SK-N-SH treated with all-trans-retinoic acid at 6 μM for 48 hours (cell line): ENCODE results near the gene GRIK3.

Source experiments
- ATAC-seq: fragments of 200-7000 bp; cut with Tn5 transposase; 3 replicates; pipeline ENCODE4 v1.9.1; 2020; ENCODE audit warnings: mild to moderate bottlenecking, moderate library complexity
- ARNTL ChIP-seq: fragments of 450-650 bp; formaldehyde crosslinking; IDR thresholded peaks from 2 replicates; pipeline ENCODE4 v1.5.0; 2020; ENCODE audit warnings: low read depth, mild to moderate bottlenecking, moderate library complexity, borderline replicate concordance
- BACH2 ChIP-seq: fragments of 250-450 bp; sonication (Bioruptor Pico); IDR thresholded peaks from 2 replicates; pipeline ENCODE4 v1.9.0; 2021; ENCODE audit warnings: mild to moderate bottlenecking, borderline replicate concordance
- CSDC2 ChIP-seq: fragments of 250-450 bp; sonication (Bioruptor Pico); IDR thresholded peaks from 2 replicates; pipeline ENCODE4 v1.5.0; 2020; ENCODE audit warnings: mild to moderate bottlenecking, moderate library complexity
- GLIS3 ChIP-seq: fragments of 250-450 bp; sonication (Bioruptor Pico); IDR thresholded peaks from 2 replicates; pipeline ENCODE4 v1.5.0; 2020; ENCODE audit warnings: mild to moderate bottlenecking, moderate library complexity
- ISL1 ChIP-seq: fragments of 250-450 bp; sonication (Bioruptor Pico); IDR thresholded peaks from 2 replicates; pipeline ENCODE4 v2.1.2; 2022; ENCODE audit warnings: mild to moderate bottlenecking, moderate library complexity
- OSR1 ChIP-seq: fragments of 250-450 bp; sonication (Bioruptor Pico); IDR thresholded peaks from 2 replicates; pipeline ENCODE4 v1.8.0; 2022; ENCODE audit warnings: moderate library complexity, mild to moderate bottlenecking, inconsistent platforms
- PPARA ChIP-seq: fragments of 250-450 bp; sonication (Bioruptor Pico); IDR thresholded peaks from 2 replicates; pipeline ENCODE4 v1.5.0; 2020; ENCODE audit warnings: mild to moderate bottlenecking, borderline replicate concordance
- RARB ChIP-seq: fragments of 250-450 bp; sonication (Bioruptor Pico); IDR thresholded peaks from 2 replicates; pipeline ENCODE4 v1.8.0; 2021; ENCODE audit warnings: mild to moderate bottlenecking, moderate library complexity
- SNAI2 ChIP-seq: fragments of 250-450 bp; sonication (Bioruptor Pico); IDR thresholded peaks from 2 replicates; pipeline ENCODE4 v1.5.0; 2020; ENCODE audit warnings: mild to moderate bottlenecking, moderate library complexity
- TCF4 ChIP-seq: fragments of 250-450 bp; sonication (Bioruptor Pico); IDR thresholded peaks from 2 replicates; pipeline ENCODE4 v1.8.0; 2021; ENCODE audit warnings: mild to moderate bottlenecking, moderate library complexity, borderline replicate concordance
- TOX ChIP-seq: fragments of 250-450 bp; sonication (Bioruptor Pico); IDR thresholded peaks from 2 replicates; pipeline ENCODE4 v1.8.0; 2021; ENCODE audit warnings: mild to moderate bottlenecking, moderate library complexity, borderline replicate concordance
- ZC3H10 ChIP-seq: fragments of 250-450 bp; sonication (Bioruptor Pico); IDR thresholded peaks from 2 replicates; pipeline ENCODE4 v1.5.1; 2021; ENCODE audit warnings: mild to moderate bottlenecking, moderate library complexity
- ZFP3 ChIP-seq: fragments of 250-450 bp; sonication (Bioruptor Pico); IDR thresholded peaks from 2 replicates; pipeline ENCODE4 v1.5.0; 2020; ENCODE audit warnings: mild to moderate bottlenecking, moderate library complexity
- ZFP30 ChIP-seq: fragments of 450-650 bp; formaldehyde crosslinking; IDR thresholded peaks from 2 replicates; pipeline ENCODE4 v1.5.0; 2022; ENCODE audit warnings: mild to moderate bottlenecking, moderate library complexity
- ZNF565 ChIP-seq: fragments of 450-650 bp; formaldehyde crosslinking; conservative IDR thresholded peaks from 2 replicates; pipeline ENCODE4 v1.5.0; 2020; ENCODE audit warnings: low read depth, mild to moderate bottlenecking, moderate library complexity
- ZNF70 ChIP-seq: fragments of 450-650 bp; formaldehyde crosslinking; IDR thresholded peaks from 2 replicates; pipeline ENCODE4 v1.5.0; 2020; ENCODE audit warnings: mild to moderate bottlenecking, moderate library complexity
- ZNF8 ChIP-seq: fragments of 450-650 bp; formaldehyde crosslinking; IDR thresholded peaks from 2 replicates; pipeline ENCODE4 v1.5.0; 2020; ENCODE audit warnings: mild to moderate bottlenecking, moderate library complexity
- TF ChIP-seq, protein P1 (sequence below): fragments of 250-450 bp; sonication (Bioruptor Pico); IDR thresholded peaks from 2 replicates; pipeline ENCODE4 v1.8.0; 2020; ENCODE audit warnings: mild to moderate bottlenecking, moderate library complexity, borderline replicate concordance
- TF ChIP-seq, protein P2 (sequence below): fragments of 250-450 bp; sonication (Bioruptor Pico); IDR thresholded peaks from 2 replicates; pipeline ENCODE4 v1.5.1; 2021; ENCODE audit warnings: mild to moderate bottlenecking, moderate library complexity
- TF ChIP-seq, protein P3 (sequence below): fragments of 250-450 bp; sonication (Bioruptor Pico); IDR thresholded peaks from 2 replicates; pipeline ENCODE4 v1.5.0; 2020; ENCODE audit warnings: mild to moderate bottlenecking, moderate library complexity
- TF ChIP-seq, protein P4 (sequence below): fragments of 250-450 bp; sonication (Bioruptor Pico); IDR thresholded peaks from 2 replicates; pipeline ENCODE4 v1.5.1; 2020; ENCODE audit warnings: low read depth, mild to moderate bottlenecking, moderate library complexity

The GRIK3 gene

DNA sequence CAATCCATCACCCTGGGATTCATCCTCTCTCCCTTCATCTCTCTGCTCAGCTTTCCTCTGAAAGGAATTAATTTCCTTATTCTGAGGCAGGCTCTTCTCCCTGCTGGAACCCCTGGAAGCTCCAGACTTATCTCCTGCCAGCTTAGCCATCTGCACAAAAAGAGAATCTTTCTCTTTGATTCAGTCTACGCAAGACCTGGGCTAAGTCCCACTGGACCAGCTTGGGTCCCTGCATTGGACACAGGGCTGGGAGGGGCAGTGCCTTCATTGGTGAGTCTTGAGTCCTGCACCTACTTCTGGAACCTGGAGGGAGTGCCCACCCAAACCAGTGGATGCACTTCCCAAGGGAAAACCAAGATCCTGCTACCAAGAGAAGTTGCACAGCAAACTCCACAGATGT lies 279.9 kb downstream of the GRIK3 start:
- no peak for ATAC-seq
- TF ChIP-seq ZNF8 (CRISPR knock-in tag) (no peak), SNAI2 (CRISPR knock-in tag) (no peak), TOX (no peak), RARB (CRISPR knock-in tag) (no peak), TCF4 (no peak), OSR1 (CRISPR knock-in tag) (no peak), ZFP30 (CRISPR knock-in tag) (no peak), ZC3H10 (CRISPR knock-in tag) (no peak), ISL1 (CRISPR knock-in tag) (no peak), BACH2 (CRISPR knock-in tag) (no peak), GLIS3 (CRISPR knock-in tag) (no peak), CSDC2 (CRISPR knock-in tag) (no peak), ZNF565 (CRISPR knock-in tag) (no peak), ARNTL (no peak), ZNF70 (CRISPR knock-in tag) (no peak)
- TF ChIP-seq, protein P1, sequence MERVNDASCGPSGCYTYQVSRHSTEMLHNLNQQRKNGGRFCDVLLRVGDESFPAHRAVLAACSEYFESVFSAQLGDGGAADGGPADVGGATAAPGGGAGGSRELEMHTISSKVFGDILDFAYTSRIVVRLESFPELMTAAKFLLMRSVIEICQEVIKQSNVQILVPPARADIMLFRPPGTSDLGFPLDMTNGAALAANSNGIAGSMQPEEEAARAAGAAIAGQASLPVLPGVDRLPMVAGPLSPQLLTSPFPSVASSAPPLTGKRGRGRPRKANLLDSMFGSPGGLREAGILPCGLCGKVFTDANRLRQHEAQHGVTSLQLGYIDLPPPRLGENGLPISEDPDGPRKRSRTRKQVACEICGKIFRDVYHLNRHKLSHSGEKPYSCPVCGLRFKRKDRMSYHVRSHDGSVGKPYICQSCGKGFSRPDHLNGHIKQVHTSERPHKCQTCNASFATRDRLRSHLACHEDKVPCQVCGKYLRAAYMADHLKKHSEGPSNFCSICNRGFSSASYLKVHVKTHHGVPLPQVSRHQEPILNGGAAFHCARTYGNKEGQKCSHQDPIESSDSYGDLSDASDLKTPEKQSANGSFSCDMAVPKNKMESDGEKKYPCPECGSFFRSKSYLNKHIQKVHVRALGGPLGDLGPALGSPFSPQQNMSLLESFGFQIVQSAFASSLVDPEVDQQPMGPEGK (CRISPR knock-in tag), result no peak
- TF ChIP-seq, protein P2, sequence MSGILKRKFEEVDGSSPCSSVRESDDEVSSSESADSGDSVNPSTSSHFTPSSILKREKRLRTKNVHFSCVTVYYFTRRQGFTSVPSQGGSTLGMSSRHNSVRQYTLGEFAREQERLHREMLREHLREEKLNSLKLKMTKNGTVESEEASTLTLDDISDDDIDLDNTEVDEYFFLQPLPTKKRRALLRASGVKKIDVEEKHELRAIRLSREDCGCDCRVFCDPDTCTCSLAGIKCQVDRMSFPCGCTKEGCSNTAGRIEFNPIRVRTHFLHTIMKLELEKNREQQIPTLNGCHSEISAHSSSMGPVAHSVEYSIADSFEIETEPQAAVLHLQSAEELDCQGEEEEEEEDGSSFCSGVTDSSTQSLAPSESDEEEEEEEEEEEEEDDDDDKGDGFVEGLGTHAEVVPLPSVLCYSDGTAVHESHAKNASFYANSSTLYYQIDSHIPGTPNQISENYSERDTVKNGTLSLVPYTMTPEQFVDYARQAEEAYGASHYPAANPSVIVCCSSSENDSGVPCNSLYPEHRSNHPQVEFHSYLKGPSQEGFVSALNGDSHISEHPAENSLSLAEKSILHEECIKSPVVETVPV (CRISPR knock-in tag), result no peak

DNA sequence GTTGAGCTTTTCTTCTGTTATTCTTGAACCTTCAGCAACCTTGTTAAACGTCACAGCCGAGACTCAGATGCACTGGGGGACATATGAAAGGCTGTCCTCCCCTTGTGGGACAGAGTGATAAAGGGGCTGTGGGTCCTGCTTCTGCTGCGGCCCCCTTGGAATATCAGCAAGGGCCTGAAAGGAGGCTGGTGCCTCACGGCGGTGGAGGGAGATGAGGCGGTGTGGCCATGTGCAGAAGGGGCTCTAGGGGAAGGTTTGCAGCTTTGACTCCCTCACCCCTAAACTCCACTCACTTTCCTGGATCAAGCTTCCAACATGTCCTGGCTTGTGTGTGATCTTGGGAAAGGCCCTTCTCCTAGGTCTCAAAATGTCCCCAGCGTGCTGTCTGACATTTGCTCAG lies 280.9 kb downstream of the GRIK3 start:
- TF ChIP-seq OSR1 (CRISPR knock-in tag) (no peak), PPARA (CRISPR knock-in tag) (no peak), ARNTL (no peak), TCF4 (no peak), TOX (no peak), BACH2 (CRISPR knock-in tag) (no peak), ZFP3 (no peak), RARB (CRISPR knock-in tag) (no peak), ZFP30 (CRISPR knock-in tag) (no peak)
- TF ChIP-seq, protein P1 (CRISPR knock-in tag), result no peak
- TF ChIP-seq, protein P3, sequence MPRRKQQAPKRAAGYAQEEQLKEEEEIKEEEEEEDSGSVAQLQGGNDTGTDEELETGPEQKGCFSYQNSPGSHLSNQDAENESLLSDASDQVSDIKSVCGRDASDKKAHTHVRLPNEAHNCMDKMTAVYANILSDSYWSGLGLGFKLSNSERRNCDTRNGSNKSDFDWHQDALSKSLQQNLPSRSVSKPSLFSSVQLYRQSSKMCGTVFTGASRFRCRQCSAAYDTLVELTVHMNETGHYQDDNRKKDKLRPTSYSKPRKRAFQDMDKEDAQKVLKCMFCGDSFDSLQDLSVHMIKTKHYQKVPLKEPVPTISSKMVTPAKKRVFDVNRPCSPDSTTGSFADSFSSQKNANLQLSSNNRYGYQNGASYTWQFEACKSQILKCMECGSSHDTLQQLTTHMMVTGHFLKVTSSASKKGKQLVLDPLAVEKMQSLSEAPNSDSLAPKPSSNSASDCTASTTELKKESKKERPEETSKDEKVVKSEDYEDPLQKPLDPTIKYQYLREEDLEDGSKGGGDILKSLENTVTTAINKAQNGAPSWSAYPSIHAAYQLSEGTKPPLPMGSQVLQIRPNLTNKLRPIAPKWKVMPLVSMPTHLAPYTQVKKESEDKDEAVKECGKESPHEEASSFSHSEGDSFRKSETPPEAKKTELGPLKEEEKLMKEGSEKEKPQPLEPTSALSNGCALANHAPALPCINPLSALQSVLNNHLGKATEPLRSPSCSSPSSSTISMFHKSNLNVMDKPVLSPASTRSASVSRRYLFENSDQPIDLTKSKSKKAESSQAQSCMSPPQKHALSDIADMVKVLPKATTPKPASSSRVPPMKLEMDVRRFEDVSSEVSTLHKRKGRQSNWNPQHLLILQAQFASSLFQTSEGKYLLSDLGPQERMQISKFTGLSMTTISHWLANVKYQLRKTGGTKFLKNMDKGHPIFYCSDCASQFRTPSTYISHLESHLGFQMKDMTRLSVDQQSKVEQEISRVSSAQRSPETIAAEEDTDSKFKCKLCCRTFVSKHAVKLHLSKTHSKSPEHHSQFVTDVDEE, result no peak
- TF ChIP-seq, protein P2 (CRISPR knock-in tag), result no peak
- TF ChIP-seq, protein P4, sequence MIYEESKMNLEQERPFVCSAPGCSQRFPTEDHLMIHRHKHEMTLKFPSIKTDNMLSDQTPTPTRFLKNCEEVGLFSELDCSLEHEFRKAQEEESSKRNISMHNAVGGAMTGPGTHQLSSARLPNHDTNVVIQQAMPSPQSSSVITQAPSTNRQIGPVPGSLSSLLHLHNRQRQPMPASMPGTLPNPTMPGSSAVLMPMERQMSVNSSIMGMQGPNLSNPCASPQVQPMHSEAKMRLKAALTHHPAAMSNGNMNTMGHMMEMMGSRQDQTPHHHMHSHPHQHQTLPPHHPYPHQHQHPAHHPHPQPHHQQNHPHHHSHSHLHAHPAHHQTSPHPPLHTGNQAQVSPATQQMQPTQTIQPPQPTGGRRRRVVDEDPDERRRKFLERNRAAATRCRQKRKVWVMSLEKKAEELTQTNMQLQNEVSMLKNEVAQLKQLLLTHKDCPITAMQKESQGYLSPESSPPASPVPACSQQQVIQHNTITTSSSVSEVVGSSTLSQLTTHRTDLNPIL (CRISPR knock-in tag), result no peak
- ATAC-seq, result no peak
